ENCODE measurements around the gene EEA1. TPM values are rescaled to one million over a fixed set of nuclear protein-coding genes. Genes with fewer than 3 reads are reported as not detected.

EEA1 gene
- total RNA-seq, 2 experiments from 2014 or later, result 10.5 to 11.1 TPM

DNA sequence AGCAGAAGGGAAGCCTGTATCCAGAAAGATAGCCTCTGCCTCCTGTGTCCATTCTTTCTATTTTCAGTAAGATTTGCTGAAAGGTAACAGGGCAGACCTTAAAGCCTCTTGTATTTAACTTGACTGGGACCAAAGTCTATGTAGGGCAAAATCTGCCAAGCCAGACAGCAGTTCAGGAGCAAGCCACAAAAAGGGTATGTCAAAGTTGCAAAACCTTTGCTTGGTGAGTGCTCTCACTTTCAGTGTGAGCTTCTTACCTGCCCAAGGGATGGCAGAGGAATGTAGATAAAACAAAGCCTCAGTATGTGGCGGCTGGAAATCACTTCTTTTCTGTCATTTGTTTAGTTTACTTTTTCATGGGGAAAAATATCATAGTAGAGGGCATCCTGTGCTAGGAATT is 163.2 kb downstream of the EEA1 start:
- ATAC-seq (ENCODE audit: poor library complexity) (no peak), DNase-seq (no peak)
- CTCF ChIA-PET, result no interaction called here
- Mint-ChIP-seq H3K27ac (no peak overlapping the region), H3K27me3 (no peaks in the 10 kb centered on the region), H3K36me3 (ENCODE audit: low read depth) (no peaks in the 10 kb centered on the region), H3K4me3 (no peak overlapping the region), H3K4me1 (ENCODE audit: low read depth) (peaks cover 20% of the 10 kb centered on the region), H3K9me3 (no peaks in the 10 kb centered on the region)
- Histone ChIP-seq H3K4me1 (ENCODE audit: insufficient read depth, low read length) (no peaks in the 10 kb centered on the region), H3K27ac (ENCODE audit: low read depth in 1 of 2, low read length in 2 of 2) (no peak overlapping the region), H3K4me3 (ENCODE audit: low read length) (no peak overlapping the region), H3K36me3 (ENCODE audit: insufficient read depth, low read length) (no peaks in the 10 kb centered on the region), H3K27me3 (ENCODE audit: control insufficient read depth in 1 of 2, insufficient read depth in 2 of 2, low read length in 2 of 2) (no peaks in the 10 kb centered on the region), H3K9me3 (ENCODE audit: control insufficient read depth in 1 of 2, insufficient read depth in 1 of 2, low read length in 2 of 2) (peaks cover 0 to 4% of the 10 kb centered on the region in 2 experiments)
- POLR2A ChIA-PET, result no interaction called here
- TF ChIP-seq, protein P1, sequence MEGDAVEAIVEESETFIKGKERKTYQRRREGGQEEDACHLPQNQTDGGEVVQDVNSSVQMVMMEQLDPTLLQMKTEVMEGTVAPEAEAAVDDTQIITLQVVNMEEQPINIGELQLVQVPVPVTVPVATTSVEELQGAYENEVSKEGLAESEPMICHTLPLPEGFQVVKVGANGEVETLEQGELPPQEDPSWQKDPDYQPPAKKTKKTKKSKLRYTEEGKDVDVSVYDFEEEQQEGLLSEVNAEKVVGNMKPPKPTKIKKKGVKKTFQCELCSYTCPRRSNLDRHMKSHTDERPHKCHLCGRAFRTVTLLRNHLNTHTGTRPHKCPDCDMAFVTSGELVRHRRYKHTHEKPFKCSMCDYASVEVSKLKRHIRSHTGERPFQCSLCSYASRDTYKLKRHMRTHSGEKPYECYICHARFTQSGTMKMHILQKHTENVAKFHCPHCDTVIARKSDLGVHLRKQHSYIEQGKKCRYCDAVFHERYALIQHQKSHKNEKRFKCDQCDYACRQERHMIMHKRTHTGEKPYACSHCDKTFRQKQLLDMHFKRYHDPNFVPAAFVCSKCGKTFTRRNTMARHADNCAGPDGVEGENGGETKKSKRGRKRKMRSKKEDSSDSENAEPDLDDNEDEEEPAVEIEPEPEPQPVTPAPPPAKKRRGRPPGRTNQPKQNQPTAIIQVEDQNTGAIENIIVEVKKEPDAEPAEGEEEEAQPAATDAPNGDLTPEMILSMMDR (IDR thresholded peaks at IDR 0.05), result no peak
- intact Hi-C loops (cut with DNase I, micrococcal nuclease), result no loop called here

DNA sequence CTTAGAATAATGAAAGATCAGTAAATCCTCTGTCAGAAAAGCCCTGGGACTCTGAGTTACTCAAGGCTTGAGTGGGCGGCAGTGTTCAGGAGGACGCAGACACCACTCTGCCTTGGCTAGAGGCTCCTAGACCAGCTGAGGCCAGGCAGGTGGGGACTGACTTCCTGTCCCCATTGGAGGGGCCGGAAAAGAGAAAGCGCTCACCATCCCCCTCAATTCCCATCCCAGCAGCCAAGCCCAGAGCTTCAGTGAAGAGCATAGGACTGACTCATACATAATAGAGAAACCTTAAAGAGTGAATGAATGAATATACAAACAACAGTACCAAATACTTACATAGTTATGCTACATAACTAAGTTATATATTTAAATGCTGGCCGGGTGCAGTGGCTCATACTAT is 164.3 kb downstream of the EEA1 start:
- intact Hi-C loops (cut with DNase I, micrococcal nuclease), result no loop called here
- Histone ChIP-seq H3K4me3 (ENCODE audit: low read length) (no peak overlapping the region), H3K27me3 (ENCODE audit: control insufficient read depth in 1 of 2, insufficient read depth in 2 of 2, low read length in 2 of 2) (no peaks in the 10 kb centered on the region), H3K4me1 (ENCODE audit: insufficient read depth, low read length) (no peaks in the 10 kb centered on the region), H3K27ac (ENCODE audit: low read depth in 1 of 2, low read length in 2 of 2) (no peak overlapping the region), H3K9me3 (ENCODE audit: control insufficient read depth in 1 of 2, insufficient read depth in 1 of 2, low read length in 2 of 2) (peaks cover 0 to 4% of the 10 kb centered on the region in 2 experiments), H3K36me3 (ENCODE audit: insufficient read depth, low read length) (no peaks in the 10 kb centered on the region)
- H3K9me3 Mint-ChIP-seq, result no peaks in the 10 kb centered on the region
- no peak for ATAC-seq (ENCODE audit: poor library complexity)
- H3K36me3 Mint-ChIP-seq (ENCODE audit: low read depth), result no peaks in the 10 kb centered on the region
- no peak for DNase-seq
- H3K27ac Mint-ChIP-seq, result no peak overlapping the region
- TF ChIP-seq, protein P1 (IDR thresholded peaks at IDR 0.05), result no peak
- no peak overlapping the region for H3K4me3 Mint-ChIP-seq
- H3K4me1 Mint-ChIP-seq (ENCODE audit: low read depth), result peaks cover 12% of the 10 kb centered on the region
- CTCF ChIA-PET, result interaction anchor here (0.6 kb wide), 1 partner anchor 20 kb away, joined by 3 read pairs; no protein-coding TSS in a partner anchor
- H3K27me3 Mint-ChIP-seq, result no peaks in the 10 kb centered on the region
- POLR2A ChIA-PET, result no interaction called here

DNA sequence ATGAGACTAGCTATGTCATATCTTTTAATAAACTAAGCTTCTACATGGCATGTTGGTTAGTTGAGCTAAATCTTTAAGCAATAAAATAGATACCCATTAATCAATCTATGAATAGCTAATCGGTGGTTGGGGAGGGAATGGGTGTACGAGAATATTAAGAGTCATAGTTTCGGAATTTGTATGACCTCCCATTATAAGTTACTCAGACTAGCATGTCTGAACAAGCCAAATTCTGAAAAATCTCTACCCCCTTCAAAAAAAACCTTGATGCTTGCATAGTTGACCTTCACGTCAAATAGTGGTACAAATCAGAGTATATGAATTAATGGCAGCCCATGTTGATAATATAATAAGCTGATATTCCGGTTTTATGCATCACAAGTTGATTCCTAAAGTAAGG is 166.3 kb downstream of the EEA1 start:
- TF ChIP-seq, protein P1 (IDR thresholded peaks at IDR 0.05), result no peak
- Mint-ChIP-seq H3K36me3 (ENCODE audit: low read depth) (no peaks in the 10 kb centered on the region), H3K9me3 (no peaks in the 10 kb centered on the region), H3K4me3 (no peak overlapping the region), H3K4me1 (ENCODE audit: low read depth) (no peaks in the 10 kb centered on the region), H3K27ac (no peak overlapping the region), H3K27me3 (no peaks in the 10 kb centered on the region)
- ATAC-seq (ENCODE audit: poor library complexity) (no peak), DNase-seq (no peak)
- Histone ChIP-seq H3K9me3 (ENCODE audit: control insufficient read depth in 1 of 2, insufficient read depth in 1 of 2, low read length in 2 of 2) (peaks cover 0 to under 1% of the 10 kb centered on the region in 2 experiments), H3K27ac (ENCODE audit: low read depth in 1 of 2, low read length in 2 of 2) (no peak overlapping the region), H3K4me1 (ENCODE audit: insufficient read depth, low read length) (no peaks in the 10 kb centered on the region), H3K36me3 (ENCODE audit: insufficient read depth, low read length) (no peaks in the 10 kb centered on the region), H3K27me3 (ENCODE audit: control insufficient read depth in 1 of 2, insufficient read depth in 2 of 2, low read length in 2 of 2) (no peaks in the 10 kb centered on the region), H3K4me3 (ENCODE audit: low read length) (no peak overlapping the region)
- intact Hi-C loops (cut with DNase I, micrococcal nuclease), result no loop called here
- CTCF ChIA-PET, result interaction anchor here (0.5 kb wide), 1 partner anchor 545 kb away, joined by 3 read pairs; no protein-coding TSS in a partner anchor
- POLR2A ChIA-PET, result interaction anchor here (0.6 kb wide), 1 partner anchor 9 kb away, joined by 3 read pairs; no protein-coding TSS in a partner anchor
